Measurements from ENCODE around the gene MYL7. TPM values are rescaled to one million over a fixed set of nuclear protein-coding genes. Genes with fewer than 3 reads are reported as not detected.

The MYL7 gene
- total and polyA plus RNA-seq, 3 experiments from 2014 or later: not detected

GRCh38 chr7:44101303-44101965, 39.7 kb downstream of the MYL7 start:
- no peak overlapping the region for H3K27ac ChIP-seq (ENCODE audit: low read depth, low read length)
- Mint-ChIP-seq H3K4me3 (no peak overlapping the region), H3K4me1 (peaks cover 8 to 17% (median 11%) of the 10 kb centered on the region in 3 donors), H3K27me3 (peaks cover 25 to 33% of the 10 kb centered on the region in 2 donors), H3K9me3 (no peaks in the 10 kb centered on the region), H3K36me3 (no peaks in the 10 kb centered on the region), H3K27ac (no peak overlapping the region)
- no peak for DNase-seq
- no peaks in the 10 kb centered on the region for H3K36me3 ChIP-seq (ENCODE audit: insufficient read depth, low read length)
- H3K9me3 ChIP-seq (ENCODE audit: low read length): no peaks in the 10 kb centered on the region
- ChIA-PET POLR2A (no interaction called here), CTCF (interaction anchor here (1.6 kb wide), 1 partner anchor 11 kb away, joined by 3 read pairs; no protein-coding TSS in a partner anchor)
- H3K4me3 ChIP-seq (ENCODE audit: low read length): no peak overlapping the region
- H3K27me3 ChIP-seq (ENCODE audit: insufficient read depth, low read length, poor library complexity, severe bottlenecking): peaks cover 3% of the 10 kb centered on the region
- H3K4me1 ChIP-seq (ENCODE audit: insufficient read depth, low read length): peaks cover 11% of the 10 kb centered on the region

GRCh38 chr7:44100458-44101302, 40.5 kb downstream of the MYL7 start:
- H3K36me3 ChIP-seq (ENCODE audit: insufficient read depth, low read length): no peaks in the 10 kb centered on the region
- peaks cover 5 to 13% (median 7%) of the 10 kb centered on the region in 3 donors for H3K4me1 Mint-ChIP-seq
- DNase-seq: no peak
- H3K27me3 ChIP-seq (ENCODE audit: insufficient read depth, low read length, poor library complexity, severe bottlenecking): peaks cover 3% of the 10 kb centered on the region
- peaks cover 23 to 25% of the 10 kb centered on the region in 2 donors for H3K27me3 Mint-ChIP-seq
- no peak overlapping the region for H3K27ac Mint-ChIP-seq
- ChIA-PET CTCF (interaction anchor here (1.6 kb wide), 1 partner anchor 12 kb away, joined by 3 read pairs; no protein-coding TSS in a partner anchor), POLR2A (no interaction called here)
- no peaks in the 10 kb centered on the region for H3K36me3 Mint-ChIP-seq
- H3K27ac ChIP-seq (ENCODE audit: low read depth, low read length): no peak overlapping the region
- peaks cover 10% of the 10 kb centered on the region for H3K4me1 ChIP-seq (ENCODE audit: insufficient read depth, low read length)
- H3K4me3 ChIP-seq (ENCODE audit: low read length): no peak overlapping the region
- no peak overlapping the region for H3K4me3 Mint-ChIP-seq
- no peaks in the 10 kb centered on the region for H3K9me3 ChIP-seq (ENCODE audit: low read length)
- H3K9me3 Mint-ChIP-seq: no peaks in the 10 kb centered on the region

DNA sequence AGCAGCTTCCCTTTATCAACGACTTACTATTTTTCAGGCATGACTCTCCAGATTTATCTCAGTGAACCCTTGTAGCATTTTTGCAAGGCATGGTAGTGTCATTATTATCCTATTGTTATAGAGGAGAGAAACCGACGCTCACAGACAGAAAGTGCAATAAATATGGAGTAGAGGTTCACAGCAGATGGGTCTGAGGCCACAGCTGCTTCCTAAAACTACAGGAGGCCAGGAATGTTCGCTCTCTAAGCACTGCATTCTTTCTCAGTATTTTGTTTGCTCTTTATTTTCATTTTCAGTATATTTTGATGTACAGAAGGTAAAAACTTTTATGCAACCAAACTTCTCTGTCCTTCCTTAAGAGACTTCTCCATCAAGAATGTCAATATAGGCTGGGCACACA, 41.5 kb downstream of the MYL7 start:
- Mint-ChIP-seq H3K4me1 (peaks cover 0 to 3% (median 0%) of the 10 kb centered on the region in 3 donors), H3K9me3 (no peaks in the 10 kb centered on the region), H3K27ac (no peak overlapping the region), H3K27me3 (peaks cover 16 to 18% of the 10 kb centered on the region in 2 donors), H3K36me3 (no peaks in the 10 kb centered on the region), H3K4me3 (no peak overlapping the region)
- CTCF ChIA-PET: no interaction called here
- POLR2A ChIA-PET: no interaction called here
- H3K9me3 ChIP-seq (ENCODE audit: low read length): no peaks in the 10 kb centered on the region
- peaks cover 3% of the 10 kb centered on the region for H3K27me3 ChIP-seq (ENCODE audit: insufficient read depth, low read length, poor library complexity, severe bottlenecking)
- no peak overlapping the region for H3K4me3 ChIP-seq (ENCODE audit: low read length)
- H3K27ac ChIP-seq (ENCODE audit: low read depth, low read length): no peak overlapping the region
- H3K4me1 ChIP-seq (ENCODE audit: insufficient read depth, low read length): no peaks in the 10 kb centered on the region
- H3K36me3 ChIP-seq (ENCODE audit: insufficient read depth, low read length): no peaks in the 10 kb centered on the region
- no peak for DNase-seq

DNA sequence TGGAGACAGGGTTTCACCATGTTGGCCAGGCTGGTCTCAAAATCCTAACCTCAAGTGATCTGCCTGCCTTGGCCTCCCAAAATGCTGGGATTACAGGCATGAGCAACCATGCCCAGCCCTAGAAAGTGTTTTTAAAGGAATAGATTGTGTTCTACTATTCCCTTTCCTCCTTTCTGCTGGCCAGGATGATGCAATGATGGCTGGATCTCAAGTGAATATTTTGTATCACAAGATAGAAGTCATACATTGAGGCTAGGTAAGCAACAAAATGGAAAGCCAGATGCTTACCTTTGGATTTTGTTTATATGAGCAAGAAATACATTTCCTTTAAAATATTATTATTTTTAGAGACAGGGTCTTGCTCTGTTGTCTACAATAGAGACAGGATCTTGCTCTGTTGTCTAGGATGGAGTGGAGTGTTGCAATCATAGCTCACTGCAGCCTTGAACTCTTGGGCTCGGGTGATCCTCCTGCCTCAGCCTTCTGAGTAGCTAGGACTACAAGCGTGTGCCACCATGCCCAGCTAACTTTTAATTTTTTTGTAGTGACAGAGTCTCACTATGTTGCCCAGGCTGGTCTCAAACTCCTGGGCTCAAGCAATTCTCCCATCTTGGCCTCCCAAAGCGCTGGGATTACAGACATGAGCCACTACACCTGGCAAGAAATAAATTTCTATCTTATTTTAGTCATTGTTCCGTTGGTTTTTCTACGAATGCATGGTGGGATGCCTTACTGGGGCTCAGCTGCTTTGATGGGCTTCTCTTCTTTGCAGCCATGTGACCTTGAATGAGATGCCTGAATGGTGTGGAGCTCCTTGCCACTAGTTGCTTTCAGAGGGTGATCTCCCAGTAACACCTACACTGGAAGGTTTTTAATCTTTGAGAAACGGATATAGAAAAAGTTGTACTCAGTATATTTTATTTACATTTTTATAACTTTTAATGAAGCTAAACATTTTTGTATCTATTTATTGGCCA, 42.8 kb downstream of the MYL7 start:
- Mint-ChIP-seq H3K27ac (no peak overlapping the region), H3K27me3 (peaks cover 14 to 16% of the 10 kb centered on the region in 2 donors), H3K4me1 (peaks cover 0 to 2% (median 0%) of the 10 kb centered on the region in 3 donors), H3K4me3 (no peak overlapping the region), H3K36me3 (no peaks in the 10 kb centered on the region), H3K9me3 (no peaks in the 10 kb centered on the region)
- Histone ChIP-seq H3K4me1 (ENCODE audit: insufficient read depth, low read length) (no peaks in the 10 kb centered on the region), H3K27ac (ENCODE audit: low read depth, low read length) (no peak overlapping the region), H3K9me3 (ENCODE audit: low read length) (no peaks in the 10 kb centered on the region), H3K27me3 (ENCODE audit: insufficient read depth, low read length, poor library complexity, severe bottlenecking) (no peaks in the 10 kb centered on the region), H3K4me3 (ENCODE audit: low read length) (no peak overlapping the region), H3K36me3 (ENCODE audit: insufficient read depth, low read length) (no peaks in the 10 kb centered on the region)
- CTCF ChIA-PET: no interaction called here
- no peak for DNase-seq
- POLR2A ChIA-PET: no interaction called here

GRCh38 chr7:44097064-44097932, 43.8 kb downstream of the MYL7 start:
- no peaks in the 10 kb centered on the region for H3K9me3 ChIP-seq (ENCODE audit: low read length)

DNA sequence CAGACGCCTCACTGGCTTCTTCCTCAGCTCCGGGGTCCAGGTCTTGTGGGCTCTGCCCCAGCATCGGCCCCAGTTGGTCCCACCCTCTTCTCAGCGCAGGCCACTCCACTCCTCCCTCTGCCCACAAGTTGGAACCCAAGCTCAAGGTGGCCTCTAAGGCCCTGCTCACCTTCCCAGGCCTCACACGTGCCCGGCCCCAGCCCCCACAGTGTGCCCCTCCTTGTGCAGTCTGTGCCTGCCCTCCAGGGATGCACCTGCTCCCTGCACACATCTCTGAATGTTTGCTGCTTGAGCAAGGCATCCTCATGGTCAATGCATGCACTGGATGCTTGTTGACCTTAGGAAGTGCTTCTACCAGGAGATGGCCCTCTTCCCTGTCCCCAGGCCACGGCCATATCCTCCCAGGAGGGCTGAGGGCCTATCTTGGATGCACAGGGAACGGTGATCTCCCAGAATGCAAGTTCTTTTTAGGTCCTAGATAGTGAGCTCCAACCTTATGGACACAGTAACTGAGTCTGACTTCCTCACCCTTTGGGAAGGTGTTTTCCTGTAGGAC, 44.7 kb downstream of the MYL7 start:
- Mint-ChIP-seq H3K4me3 (no peak overlapping the region), H3K36me3 (no peaks in the 10 kb centered on the region), H3K9me3 (no peaks in the 10 kb centered on the region), H3K27ac (no peak overlapping the region), H3K27me3 (peaks cover 0 to 8% of the 10 kb centered on the region in 2 donors), H3K4me1 (no peaks in the 10 kb centered on the region)
- no peaks in the 10 kb centered on the region for H3K36me3 ChIP-seq (ENCODE audit: insufficient read depth, low read length)
- H3K4me1 ChIP-seq (ENCODE audit: insufficient read depth, low read length): no peaks in the 10 kb centered on the region
- no peak overlapping the region for H3K27ac ChIP-seq (ENCODE audit: low read depth, low read length)
- no peak overlapping the region for H3K4me3 ChIP-seq (ENCODE audit: low read length)
- H3K27me3 ChIP-seq (ENCODE audit: insufficient read depth, low read length, poor library complexity, severe bottlenecking): no peaks in the 10 kb centered on the region
- ChIA-PET POLR2A (no interaction called here), CTCF (no interaction called here)
- no peaks in the 10 kb centered on the region for H3K9me3 ChIP-seq (ENCODE audit: low read length)
- no peak for DNase-seq

More at GRCh38 chr7:44097064-44097932, 43.8 kb downstream of the MYL7 start:
- Histone ChIP-seq H3K4me3 (ENCODE audit: low read length) (no peak overlapping the region), H3K36me3 (ENCODE audit: insufficient read depth, low read length) (no peaks in the 10 kb centered on the region), H3K4me1 (ENCODE audit: insufficient read depth, low read length) (no peaks in the 10 kb centered on the region), H3K27ac (ENCODE audit: low read depth, low read length) (no peak overlapping the region), H3K27me3 (ENCODE audit: insufficient read depth, low read length, poor library complexity, severe bottlenecking) (no peaks in the 10 kb centered on the region)
- no peaks in the 10 kb centered on the region for H3K9me3 Mint-ChIP-seq
- H3K4me1 Mint-ChIP-seq: no peaks in the 10 kb centered on the region
- no peak overlapping the region for H3K27ac Mint-ChIP-seq
- no peaks in the 10 kb centered on the region for H3K36me3 Mint-ChIP-seq
- no peak for DNase-seq
- peaks cover 3 to 9% of the 10 kb centered on the region in 2 donors for H3K27me3 Mint-ChIP-seq
- ChIA-PET CTCF (no interaction called here), POLR2A (no interaction called here)
- no peak overlapping the region for H3K4me3 Mint-ChIP-seq

- POLR2A ChIA-PET: no interaction called here
- Mint-ChIP-seq H3K4me1 (no peaks in the 10 kb centered on the region), H3K27me3 (peaks cover 2 to 8% of the 10 kb centered on the region in 2 donors), H3K9me3 (no peaks in the 10 kb centered on the region), H3K4me3 (no peak overlapping the region), H3K36me3 (no peaks in the 10 kb centered on the region), H3K27ac (no peak overlapping the region)
- no peak overlapping the region for H3K27ac ChIP-seq (ENCODE audit: low read depth, low read length)
- DNase-seq: no peak
- no peaks in the 10 kb centered on the region for H3K27me3 ChIP-seq (ENCODE audit: insufficient read depth, low read length, poor library complexity, severe bottlenecking)
- H3K4me1 ChIP-seq (ENCODE audit: insufficient read depth, low read length): no peaks in the 10 kb centered on the region
- H3K4me3 ChIP-seq (ENCODE audit: low read length): no peak overlapping the region
- no peaks in the 10 kb centered on the region for H3K36me3 ChIP-seq (ENCODE audit: insufficient read depth, low read length)
- CTCF ChIA-PET: no interaction called here
- H3K9me3 ChIP-seq (ENCODE audit: low read length): no peaks in the 10 kb centered on the region
Measured at GRCh38 chr7:44095781-44096180, 45.4 kb downstream of the MYL7 start.

All from CD8-positive, alpha-beta memory T cell (primary cell).